Cardiac muscle cell (in vitro differentiated cells and primary cell): ENCODE data around the gene TIGD2. TPM values are rescaled to one million over a fixed set of nuclear protein-coding genes. Genes with fewer than 3 reads are reported as not detected.

Experiments
- DNase-seq, 2 donors: peaks; one replicate each; pipeline versions ENCODE4 v3.0.0 to v3.0.0-alpha.2; 2010 to 2017; ENCODE audit warnings: low read depth in 1 of 2, low spot score in 1 of 2
- H3K27ac ChIP-seq: fragments of 200-600 bp; sonication (generic); 2 replicates; pipeline ENCODE4 v1.5.1; 2016
- H3K27me3 ChIP-seq: fragments of 200-600 bp; sonication (generic); 2 replicates; pipeline ENCODE4 v1.6.0; 2016; ENCODE audit warnings: control low read depth
- H3K36me3 ChIP-seq: fragments of 200-600 bp; sonication (generic); 2 replicates; pipeline ENCODE4 v1.5.1; 2016; ENCODE audit warnings: control low read depth
- H3K4me1 ChIP-seq: fragments of 200-600 bp; sonication (generic); 2 replicates; pipeline ENCODE4 v1.8.1; 2017; ENCODE audit warnings: low read depth, mild to moderate bottlenecking, mixed run types
- H3K4me3 ChIP-seq: fragments of 200-600 bp; sonication (generic); 2 replicates; pipeline ENCODE4 v1.5.1; 2016; ENCODE audit warnings: mild to moderate bottlenecking
- H3K9me3 ChIP-seq: fragments of 200-600 bp; sonication (generic); 2 replicates; pipeline ENCODE4 v1.5.1; 2017; ENCODE audit warnings: low read depth, mild to moderate bottlenecking, control low read depth
- CTCF ChIP-seq: IDR thresholded peaks from 2 replicates; pipeline ENCODE4 v1.5.1; 2012; ENCODE audit warnings: low read depth, mild to moderate bottlenecking, low read length
- polyA plus RNA-seq: library from polyadenylated mRNA; unstranded; fragments of >200 nt; fragmentation: Nextera tagmentation; extraction: Ambion mirVana; gene quantifications from 2 replicates; pipeline ENCODE4 v1.2.1, GENCODE V29; 2016
- total RNA-seq: library from RNA; depleted of rRNA; stranded (reverse); fragments of >200 nt; gene quantifications from 2 replicates; pipeline ENCODE4 v1.2.3, GENCODE V29; 2016

The TIGD2 gene
- total and polyA plus RNA-seq, 2 experiments from 2014 or later, result 5.4 to 14.0 TPM

- DNase-seq, result no peak
- no peak for TF ChIP-seq CTCF
- H3K4me1 ChIP-seq, result peaks cover 19% of the 10 kb centered on the region
- no peaks in the 10 kb centered on the region for H3K27me3 ChIP-seq
- H3K9me3 ChIP-seq, result no peaks in the 10 kb centered on the region
- H3K4me3 ChIP-seq, result no peak overlapping the region
- H3K27ac ChIP-seq, result no peak overlapping the region
- no peaks in the 10 kb centered on the region for H3K36me3 ChIP-seq
Observed at GRCh38 chr4:89156174-89156914, 45.0 kb downstream of the TIGD2 start.

DNA sequence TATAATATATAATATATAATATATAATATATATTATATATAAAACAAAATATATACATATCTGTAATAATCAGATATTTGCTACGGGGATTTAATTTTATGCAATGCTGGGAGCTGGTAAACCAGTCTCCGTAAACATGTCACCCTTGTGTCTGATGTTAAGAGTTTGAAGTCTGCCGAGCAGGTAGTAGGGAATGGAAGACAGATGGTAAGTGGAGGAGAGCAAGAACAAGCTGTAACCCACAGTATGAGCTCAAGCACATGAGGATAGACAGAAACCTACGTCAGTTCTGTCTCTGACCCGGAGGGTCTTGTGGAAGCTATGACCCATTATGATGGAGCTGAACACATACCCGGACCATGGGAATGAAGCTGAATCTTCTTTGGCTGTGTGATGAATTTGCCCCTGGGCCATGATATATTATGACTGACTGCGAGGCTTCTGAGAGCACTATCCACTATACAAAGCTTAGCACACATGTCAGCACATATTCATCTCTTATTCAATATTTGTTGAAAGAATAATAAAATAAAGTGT lies 46.2 kb downstream of the TIGD2 start:
- no peak for TF ChIP-seq CTCF
- no peak for DNase-seq
- peaks cover 27% of the 10 kb centered on the region for H3K4me1 ChIP-seq

DNA sequence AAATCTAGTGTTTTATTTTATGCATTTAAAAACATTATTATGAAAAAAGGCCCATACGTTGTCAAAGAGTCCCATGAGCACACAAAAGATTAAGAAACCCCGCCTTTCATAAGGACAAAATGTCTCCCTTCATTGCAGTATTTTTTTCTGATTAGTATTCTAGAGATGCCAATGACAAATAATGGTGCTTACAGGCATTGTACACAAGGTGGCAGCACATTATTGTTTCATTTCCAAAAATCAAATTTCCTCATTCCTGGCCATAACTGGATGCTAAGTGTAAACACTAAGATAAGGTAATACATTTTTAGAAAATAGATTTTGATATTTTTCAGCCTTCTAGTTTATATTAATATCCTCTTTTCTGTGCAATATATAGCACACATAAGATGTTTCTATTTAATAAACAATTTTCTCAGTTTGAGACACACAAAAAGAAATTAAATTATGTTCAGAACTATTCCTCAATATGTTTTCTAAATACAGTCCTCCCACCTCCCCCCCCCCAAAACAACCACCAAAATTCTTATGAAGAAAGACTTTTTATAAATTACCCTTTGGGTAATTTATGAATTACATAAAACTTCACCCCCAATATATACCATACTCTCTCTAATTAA lies 47.7 kb downstream of the TIGD2 start:
- Histone ChIP-seq H3K27me3 (no peaks in the 10 kb centered on the region), H3K27ac (no peak overlapping the region), H3K4me1 (peaks cover 18% of the 10 kb centered on the region), H3K4me3 (no peak overlapping the region), H3K9me3 (no peaks in the 10 kb centered on the region), H3K36me3 (no peaks in the 10 kb centered on the region)
- peak; percentile 55 to 71 for DNase-seq
- TF ChIP-seq CTCF, result peak; percentile 77

More for the DNA sequence above, 46.2 kb downstream of the TIGD2 start:
- Histone ChIP-seq H3K36me3 (no peaks in the 10 kb centered on the region), H3K27me3 (no peaks in the 10 kb centered on the region), H3K9me3 (no peaks in the 10 kb centered on the region), H3K4me3 (no peak overlapping the region), H3K27ac (no peak overlapping the region)

DNA sequence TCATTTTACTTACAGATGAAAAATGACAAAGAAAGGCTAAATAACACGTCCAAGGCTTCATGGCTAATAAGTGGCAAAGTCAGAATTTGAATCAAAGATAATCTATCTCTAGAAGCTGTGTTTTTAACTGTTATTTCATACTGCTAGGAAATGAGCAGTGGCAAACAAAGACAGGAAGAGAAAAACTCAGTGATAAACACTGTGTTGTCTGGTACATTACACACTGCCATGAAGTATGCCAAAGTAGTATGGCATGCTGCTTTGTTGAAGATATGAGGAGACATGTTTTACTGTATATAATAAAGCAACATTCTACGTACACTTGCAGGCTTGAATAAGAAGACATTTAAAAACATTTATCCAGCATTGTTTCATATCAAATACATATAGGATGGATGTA lies 49.5 kb downstream of the TIGD2 start:
- Histone ChIP-seq H3K4me1 (peaks cover 18% of the 10 kb centered on the region), H3K9me3 (no peaks in the 10 kb centered on the region), H3K4me3 (no peak overlapping the region), H3K27me3 (no peaks in the 10 kb centered on the region), H3K27ac (no peak overlapping the region), H3K36me3 (no peaks in the 10 kb centered on the region)
- no peak for DNase-seq
- no peak for TF ChIP-seq CTCF

GRCh38 chr4:89161841-89162240 lies 50.5 kb downstream of the TIGD2 start:
- Histone ChIP-seq H3K4me1 (peaks cover 18% of the 10 kb centered on the region), H3K27me3 (no peaks in the 10 kb centered on the region), H3K9me3 (no peaks in the 10 kb centered on the region), H3K36me3 (no peaks in the 10 kb centered on the region), H3K27ac (no peak overlapping the region), H3K4me3 (no peak overlapping the region)
- no peak for DNase-seq
- no peak for TF ChIP-seq CTCF
